Suprapubic skin (tissue), 4 donors: ENCODE data around the gene CACNA1E.

Experiments used
- EP300 ChIP-seq: sonication (generic); formaldehyde crosslinking; IDR thresholded peaks from one replicate; pipeline ENCODE4 v1.6.1; 2017; ENCODE audit warnings: antibody characterized with exemption
- POLR2A ChIP-seq, 2 donors: fragments of 450-650 bp; IDR thresholded peaks; one replicate each; pipeline ENCODE4 v1.6.1; 2017; ENCODE audit warnings: antibody characterized with exemption in 2 of 2, mild to moderate bottlenecking in 2 of 2, moderate library complexity in 2 of 2
- POLR2AphosphoS5 ChIP-seq, 3 donors: sonication (generic); formaldehyde crosslinking; IDR thresholded peaks; one replicate each; pipeline ENCODE4 v1.6.1; 2017; ENCODE audit warnings: antibody characterized with exemption in 3 of 3
- TF ChIP-seq, protein P1 (sequence below), 2 donors: fragments of 200-600 bp in 1 of 2; fragments of 450-650 bp in 1 of 2; sonication (generic) in 1 of 2; IDR thresholded peaks; one replicate each; pipeline ENCODE4 v1.5.1; 2016 to 2019; ENCODE audit warnings: antibody characterized with exemption in 2 of 2, mild to moderate bottlenecking in 1 of 2, moderate library complexity in 1 of 2

DNA sequence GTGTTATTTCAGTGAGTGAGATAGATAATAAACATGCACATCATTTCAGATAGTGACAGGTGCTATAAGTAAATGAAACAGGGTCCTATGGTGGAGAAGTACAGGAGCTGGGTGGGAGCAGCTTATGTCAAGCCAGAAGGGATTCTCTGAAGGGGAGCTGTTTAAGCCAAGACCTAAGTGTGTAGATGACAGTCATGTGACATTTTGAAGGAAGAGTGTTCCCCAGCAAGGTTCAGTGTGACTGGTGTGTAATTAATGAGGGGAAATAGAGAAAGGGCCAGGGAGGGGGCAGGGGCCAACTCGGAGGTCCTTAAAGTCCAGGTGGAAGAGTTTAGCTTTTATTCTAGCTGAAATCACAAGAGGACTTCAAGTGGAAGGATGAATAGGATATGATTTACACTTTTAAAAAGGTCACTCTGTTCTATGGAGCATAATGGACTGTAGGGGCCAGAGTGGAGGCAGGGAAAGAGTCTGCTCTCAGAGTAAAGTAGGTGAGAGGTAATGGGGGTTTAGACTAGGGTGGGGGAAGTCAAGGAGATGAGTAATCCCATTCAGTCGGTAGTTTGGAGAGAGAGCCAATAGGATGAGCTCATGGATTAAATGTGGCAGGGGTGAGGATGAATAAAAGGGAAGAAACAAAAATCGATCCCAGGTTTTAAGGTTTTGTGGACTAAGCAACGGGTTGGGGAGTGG lies 243.1 kb downstream of the CACNA1E start:
- TF ChIP-seq POLR2A (IDR thresholded peaks at IDR 0.05) = no peak
- TF ChIP-seq, protein P1, sequence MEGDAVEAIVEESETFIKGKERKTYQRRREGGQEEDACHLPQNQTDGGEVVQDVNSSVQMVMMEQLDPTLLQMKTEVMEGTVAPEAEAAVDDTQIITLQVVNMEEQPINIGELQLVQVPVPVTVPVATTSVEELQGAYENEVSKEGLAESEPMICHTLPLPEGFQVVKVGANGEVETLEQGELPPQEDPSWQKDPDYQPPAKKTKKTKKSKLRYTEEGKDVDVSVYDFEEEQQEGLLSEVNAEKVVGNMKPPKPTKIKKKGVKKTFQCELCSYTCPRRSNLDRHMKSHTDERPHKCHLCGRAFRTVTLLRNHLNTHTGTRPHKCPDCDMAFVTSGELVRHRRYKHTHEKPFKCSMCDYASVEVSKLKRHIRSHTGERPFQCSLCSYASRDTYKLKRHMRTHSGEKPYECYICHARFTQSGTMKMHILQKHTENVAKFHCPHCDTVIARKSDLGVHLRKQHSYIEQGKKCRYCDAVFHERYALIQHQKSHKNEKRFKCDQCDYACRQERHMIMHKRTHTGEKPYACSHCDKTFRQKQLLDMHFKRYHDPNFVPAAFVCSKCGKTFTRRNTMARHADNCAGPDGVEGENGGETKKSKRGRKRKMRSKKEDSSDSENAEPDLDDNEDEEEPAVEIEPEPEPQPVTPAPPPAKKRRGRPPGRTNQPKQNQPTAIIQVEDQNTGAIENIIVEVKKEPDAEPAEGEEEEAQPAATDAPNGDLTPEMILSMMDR (IDR thresholded peaks at IDR 0.05) = no peak
- no peak for TF ChIP-seq POLR2AphosphoS5 (IDR thresholded peaks at IDR 0.05)
- TF ChIP-seq EP300 = no peak
